IMR-90 (cell line): ENCODE measurements around the gene SERPINH1. TPM values are rescaled to one million over a fixed set of nuclear protein-coding genes. Genes with fewer than 3 reads are reported as not detected.

Source experiments
- ATAC-seq: fragments of 200-7000 bp; cut with Tn5 transposase; 2 replicates; pipeline ENCODE4 v1.9.1; 2020; ENCODE audit warnings: low read depth, mild to moderate bottlenecking, moderate library complexity
- BruUV-seq: library from RNA; stranded (reverse); fragments of 400-500 nt; replicated peaks from 2 replicates; lab custom pipeline; 2021; lab: Mats Ljungman, UMichigan
- CTCF ChIA-PET: fragments of 300-600 bp; formaldehyde crosslinking; extraction: SDS; loops from one replicate; lab custom pipeline; 2021; ENCODE audit warnings: antibody characterized with exemption; lab: Yijun Ruan, JAX
- POLR2A ChIA-PET: fragments of 300-600 bp; sonication (Branson Sonifier 250); formaldehyde crosslinking; loops from one replicate; lab custom pipeline; 2022; ENCODE audit warnings: antibody characterized with exemption; ENCODE audit not compliant: unreplicated experiment; lab: Charles Lee
- DNase-seq: peaks from one replicate; pipeline ENCODE4 v3.0.0; 2013
- H2AFZ ChIP-seq: replicated peaks from 2 replicates; pipeline ENCODE3; 2013; ENCODE audit warnings: low read length, mild to moderate bottlenecking; ENCODE audit not compliant: poor library complexity
- H2AK5ac ChIP-seq: 2 replicates; pipeline ENCODE4 v1.6.1; 2013; ENCODE audit warnings: low read depth, low read length, inconsistent platforms
- H2AK9ac ChIP-seq: replicated peaks from 2 replicates; pipeline ENCODE3; 2013; ENCODE audit warnings: mild to moderate bottlenecking, low read depth, low read length, moderate library complexity; ENCODE audit not compliant: poor library complexity
- H2BK120ac ChIP-seq: 2 replicates; pipeline ENCODE4 v1.6.1; 2013; ENCODE audit warnings: low read depth, low read length, inconsistent platforms
- H2BK15ac ChIP-seq: 3 replicates; pipeline ENCODE4 v1.6.1; 2013; ENCODE audit warnings: low read depth, low read length, inconsistent platforms
- H2BK20ac ChIP-seq: 2 replicates; pipeline ENCODE4 v1.6.1; 2013; ENCODE audit warnings: low read depth, mild to moderate bottlenecking, inconsistent platforms, low read length, moderate library complexity
- H2BK5ac ChIP-seq: 2 replicates; pipeline ENCODE4 v1.6.1; 2013; ENCODE audit warnings: mild to moderate bottlenecking, low read depth, low read length, inconsistent platforms; ENCODE audit not compliant: poor library complexity, severe bottlenecking
- H3K14ac ChIP-seq: replicated peaks from 2 replicates; pipeline ENCODE4 v1.6.1; 2013; ENCODE audit warnings: low read depth, low read length, inconsistent platforms
- H3K18ac ChIP-seq: 2 replicates; pipeline ENCODE4 v1.6.1; 2013; ENCODE audit warnings: low read depth, low read length, control low read depth
- H3K23ac ChIP-seq: 2 replicates; pipeline ENCODE4 v1.6.1; 2013; ENCODE audit warnings: low read depth, low read length, inconsistent platforms
- H3K27ac ChIP-seq: 2 replicates; pipeline ENCODE4 v1.5.1; 2013; ENCODE audit warnings: mild to moderate bottlenecking, control low read depth, low read length; ENCODE audit not compliant: insufficient read depth
- H3K27me3 ChIP-seq: 2 replicates; pipeline ENCODE4 v1.6.1; 2013; ENCODE audit warnings: low read length; ENCODE audit not compliant: control insufficient read depth, insufficient read depth
- H3K36me3 ChIP-seq: 2 replicates; pipeline ENCODE4 v1.6.1; 2013; ENCODE audit warnings: low read length, mixed read lengths; ENCODE audit not compliant: control insufficient read depth, insufficient read depth
- H3K4ac ChIP-seq: 2 replicates; pipeline ENCODE4 v1.6.1; 2013; ENCODE audit warnings: low read depth, low read length, inconsistent platforms
- H3K4me1 ChIP-seq: 2 replicates; pipeline ENCODE4 v1.6.1; 2013; ENCODE audit warnings: low read length, mixed read lengths; ENCODE audit not compliant: control insufficient read depth, insufficient read depth
- H3K4me2 ChIP-seq: 2 replicates; pipeline ENCODE4 v1.6.1; 2013; ENCODE audit warnings: low read depth, mild to moderate bottlenecking, control low read depth, low read length, moderate library complexity
- H3K4me3 ChIP-seq: 2 replicates; pipeline ENCODE4 v1.5.1; 2013; ENCODE audit warnings: low read depth, mild to moderate bottlenecking, control low read depth, low read length, moderate library complexity; ENCODE audit not compliant: insufficient read depth
- H3K56ac ChIP-seq: 2 replicates; pipeline ENCODE4 v1.6.1; 2013; ENCODE audit warnings: low read length, inconsistent platforms; ENCODE audit not compliant: insufficient read depth; ENCODE audit errors: extremely low read depth
- H3K79me1 ChIP-seq, 2 experiments: 2 replicates each; pipeline ENCODE4 v1.6.1; 2013; ENCODE audit warnings: low read length in 2 of 2, inconsistent platforms in 1 of 2, low read depth in 1 of 2
- H3K9ac ChIP-seq: 2 replicates; pipeline ENCODE4 v1.6.1; 2013; ENCODE audit warnings: low read depth, low read length, control low read depth
- H3K9me1 ChIP-seq: 2 replicates; pipeline ENCODE4 v1.6.1; 2013; ENCODE audit warnings: low read length, inconsistent platforms; ENCODE audit not compliant: insufficient read depth
- H3K9me3 ChIP-seq: 2 replicates; pipeline ENCODE4 v1.6.1; 2013; ENCODE audit warnings: low read length; ENCODE audit not compliant: control insufficient read depth, insufficient read depth
- H4K20me1 ChIP-seq: 2 replicates; pipeline ENCODE4 v1.6.1; 2013; ENCODE audit warnings: low read length, inconsistent platforms; ENCODE audit not compliant: insufficient read depth
- H4K5ac ChIP-seq: 2 replicates; pipeline ENCODE4 v1.6.1; 2013; ENCODE audit warnings: mild to moderate bottlenecking, low read depth, low read length, control low read depth
- H4K8ac ChIP-seq, 2 experiments: 2 replicates each; pipeline ENCODE4 v1.6.1; 2013; ENCODE audit warnings: low read depth in 2 of 2, low read length in 2 of 2, control low read depth in 1 of 2, inconsistent platforms in 1 of 2
- H4K91ac ChIP-seq: 2 replicates; pipeline ENCODE4 v1.6.1; 2013; ENCODE audit warnings: low read depth, low read length, inconsistent platforms; ENCODE audit not compliant: insufficient read depth
- BHLHE40 ChIP-seq: fragments of 150-350 bp; IDR thresholded peaks from 2 replicates; pipeline ENCODE4 v1.6.1; 2016; ENCODE audit warnings: mild to moderate bottlenecking, low read depth, low read length
- CEBPB ChIP-seq: IDR thresholded peaks from 2 replicates; pipeline ENCODE4 v1.6.1; 2012; ENCODE audit warnings: low read depth, low read length, improper control_type of control experiment
- ELK1 ChIP-seq: fragments of 150-350 bp; IDR thresholded peaks from 2 replicates; pipeline ENCODE4 v1.6.1; 2016; ENCODE audit warnings: low read depth, mild to moderate bottlenecking, low read length, moderate library complexity, borderline replicate concordance
- FOS ChIP-seq: fragments of 150-350 bp; IDR thresholded peaks from 2 replicates; pipeline ENCODE4 v1.6.1; 2016; ENCODE audit warnings: low read depth, low read length
- MAZ ChIP-seq: IDR thresholded peaks from 2 replicates; pipeline ENCODE4 v1.6.1; 2012; ENCODE audit warnings: low read depth, mild to moderate bottlenecking, low read length, improper control_type of control experiment, moderate library complexity, borderline replicate concordance
- MXI1 ChIP-seq: IDR thresholded peaks from 2 replicates; pipeline ENCODE4 v1.6.1; 2012; ENCODE audit warnings: low read depth, mild to moderate bottlenecking, low read length, moderate library complexity, borderline replicate concordance
- NFE2L2 ChIP-seq: fragments of 150-350 bp; IDR thresholded peaks from 2 replicates; pipeline ENCODE4 v1.6.1; 2016; ENCODE audit warnings: low read depth, mild to moderate bottlenecking, low read length
- POLR2A ChIP-seq: IDR thresholded peaks from 2 replicates; pipeline ENCODE4 v1.6.1; 2012; ENCODE audit warnings: mild to moderate bottlenecking, low read depth, low read length
- RAD21 ChIP-seq: IDR thresholded peaks from 2 replicates; pipeline ENCODE4 v1.6.1; 2012; ENCODE audit warnings: low read length, improper control_type of control experiment
- RFX5 ChIP-seq: IDR thresholded peaks from 2 replicates; pipeline ENCODE4 v1.8.0; 2012; ENCODE audit warnings: low read depth, mild to moderate bottlenecking, low read length, moderate library complexity
- WGBS, 2 experiments: methylation state at CpG; one replicate each; pipeline versions ENCODE4 v1.1.5 to v1.1.7; 2013; ENCODE audit warnings: missing lambda C conversion rate in 2 of 2; ENCODE audit not compliant: insufficient read length in 1 of 2; ENCODE audit errors: extremely low coverage in 2 of 2; 5-methylcytosine and 5-hydroxymethylcytosine counted together
- dilution Hi-C: fragments of 300-500 bp; cut with HindIII; formaldehyde crosslinking; loops from one replicate; pipeline ENCODE4 v1.14.3; 2018; ENCODE audit warnings: low sequenced_read_pairs; ENCODE audit not compliant: unreplicated experiment
- in situ Hi-C: fragments of 300-500 bp; cut with MboI; formaldehyde crosslinking; loops from 3 replicates; pipeline ENCODE4 v1.14.3; 2019; ENCODE audit warnings: low sequenced_read_pairs, inconsistent platforms, mixed read lengths
- intact Hi-C: fragments of 100-400 bp; cut with micrococcal nuclease; formaldehyde crosslinking; loops from 2 replicates; pipeline ENCODE4 v1.10.0; 2022
- polyA plus RNA-seq, 3 experiments: library from polyadenylated mRNA; depleted of rRNA; stranded (reverse); fragments of >200 nt; gene quantifications; 2 replicates each; pipeline ENCODE4 v1.2.3, GENCODE V29; 2012; ENCODE audit warnings: low replicate concordance in 1 of 3
- total RNA-seq: library from RNA; depleted of rRNA; stranded (reverse); fragments of >200 nt; gene quantifications from 2 replicates; pipeline ENCODE4 v1.2.3, GENCODE V29; 2012

The SERPINH1 gene
- total and polyA plus RNA-seq, 2 of the 4 experiments (the other 2 are of a cell fraction): 841 to 1,857 TPM

GRCh38 chr11:75601494-75601893, 39.4 kb downstream of the SERPINH1 start:
- DNase-seq (no peak), ATAC-seq (no peak)
- Histone ChIP-seq H3K9ac (no peak overlapping the region), H2BK15ac (no peak overlapping the region), H2BK20ac (0 out of 2 replicates have a peak overlapping the region, but pooled peaks have one; percentile 38), H4K20me1 (no peaks in the 10 kb centered on the region), H4K8ac (no peak overlapping the region), H3K27me3 (no peaks in the 10 kb centered on the region), H3K4me3 (no peak overlapping the region), H2AK9ac (no peak overlapping the region), H3K23ac (no peak overlapping the region), H3K4me1 (peaks cover 20% of the 10 kb centered on the region), H2AFZ (no peak overlapping the region), H2BK120ac (no peak overlapping the region), H3K14ac (peak overlapping the region; percentile 58; the same call in 1 of the 2 replicates), H4K5ac (no peak overlapping the region), H2AK5ac (no peak overlapping the region), H3K27ac (no peak overlapping the region), H3K9me3 (no peaks in the 10 kb centered on the region), H3K56ac (no peak overlapping the region), H2BK5ac (no peak overlapping the region), H3K18ac (no peak overlapping the region), H3K79me1 (no peaks in the 10 kb centered on the region), H3K4ac (no peak overlapping the region), H3K9me1 (peaks cover 17% of the 10 kb centered on the region), H4K91ac (peak overlapping the region; percentile 35; the same call in 1 of the 2 replicates), H3K36me3 (no peaks in the 10 kb centered on the region), H3K4me2 (no peak overlapping the region)
- TF ChIP-seq BHLHE40 (no peak), RAD21 (no peak), MAZ (no peak), CEBPB (no peak), POLR2A (no peak), FOS (no peak), MXI1 (no peak), ELK1 (no peak), NFE2L2 (no peak), RFX5 (no peak)
- BruUV-seq: no TSS peak
- 96% methylated on average over 5 of the region's 7 CpGs; no CpG with 5 or more reads in 1 of the 2 experiments for WGBS, 2 experiments
- in situ Hi-C loops (no loop called here), intact Hi-C loops (loop anchor here (5.0 kb wide), 1 partner anchor 56 kb away; no protein-coding TSS in a partner anchor), dilution Hi-C loops (no loop called here)
- ChIA-PET POLR2A (no interaction called here), CTCF (no interaction called here)
